ENCODE results near the gene SUPV3L1.
"Not testable (repeated sequence)": the region's sequence is repeated elsewhere in the genome, so short reads cannot be mapped to it uniquely, and the experiment has no call there.

Gene SUPV3L1

DNA sequence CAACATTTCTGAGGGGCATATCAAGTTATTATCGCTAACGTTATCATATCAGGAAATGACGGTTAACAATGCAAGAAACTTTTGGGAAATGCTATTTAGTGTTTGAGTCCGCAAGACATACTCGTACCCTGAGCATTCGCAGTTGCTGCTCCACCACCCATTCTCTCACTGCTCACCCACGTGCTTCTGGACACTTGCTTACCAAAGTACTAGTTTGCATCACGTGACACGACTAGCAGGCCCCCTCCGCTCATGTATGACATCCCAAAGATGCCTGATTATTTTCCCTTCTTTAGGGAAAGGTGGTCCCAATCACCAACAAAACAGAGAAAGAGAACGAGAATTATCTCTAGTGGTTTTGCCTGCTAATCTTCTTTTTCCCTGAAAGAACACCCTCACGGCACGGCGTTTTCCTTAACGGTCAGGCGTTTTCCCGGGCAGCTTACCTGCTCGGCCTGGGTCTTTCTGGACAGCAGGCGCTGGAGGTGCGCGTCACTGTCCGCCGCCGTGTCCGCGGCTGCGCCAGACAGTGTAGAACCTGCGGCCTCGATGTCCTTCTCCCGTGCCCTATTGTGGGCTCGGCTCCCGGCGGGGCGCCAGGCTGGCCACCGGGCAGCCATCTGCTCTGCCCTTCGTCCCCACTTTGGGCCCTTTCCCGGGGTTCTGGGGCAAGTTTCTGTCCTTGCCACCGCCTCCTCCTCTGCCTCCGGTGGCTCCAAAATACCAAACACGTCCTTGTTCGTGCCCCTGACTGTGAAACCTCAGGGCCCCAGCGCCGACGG, at the start of gene SUPV3L1:
Gene SUPV3L1, plus strand, starts transcription at position 492 of the 782 bp plus-strand sequence. Its CDS starts 58 bp downstream, at position 550.
- peak; percentile 68 to 99 (median 88) for DNase-seq

DNA sequence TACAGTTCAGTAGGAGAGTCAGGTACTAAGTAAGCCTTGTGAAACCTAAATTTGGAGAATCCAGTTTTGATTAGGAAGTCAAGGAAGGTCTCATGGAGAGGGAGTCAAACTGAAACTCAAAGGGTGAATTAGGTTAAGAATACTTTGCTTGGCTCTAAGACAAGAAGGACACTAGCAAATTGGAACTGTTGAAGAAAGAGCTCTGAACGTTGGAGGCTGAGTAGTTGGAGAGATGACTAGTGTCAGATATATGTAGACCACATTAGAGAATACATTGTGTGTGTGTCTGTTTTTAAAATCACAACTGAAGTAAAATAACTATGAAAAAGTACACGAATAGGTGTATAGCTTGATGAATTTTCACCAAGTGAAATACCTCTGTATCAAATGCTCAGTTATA, 49.8 kb upstream of the SUPV3L1 start:
- DNase-seq: no peak

DNA sequence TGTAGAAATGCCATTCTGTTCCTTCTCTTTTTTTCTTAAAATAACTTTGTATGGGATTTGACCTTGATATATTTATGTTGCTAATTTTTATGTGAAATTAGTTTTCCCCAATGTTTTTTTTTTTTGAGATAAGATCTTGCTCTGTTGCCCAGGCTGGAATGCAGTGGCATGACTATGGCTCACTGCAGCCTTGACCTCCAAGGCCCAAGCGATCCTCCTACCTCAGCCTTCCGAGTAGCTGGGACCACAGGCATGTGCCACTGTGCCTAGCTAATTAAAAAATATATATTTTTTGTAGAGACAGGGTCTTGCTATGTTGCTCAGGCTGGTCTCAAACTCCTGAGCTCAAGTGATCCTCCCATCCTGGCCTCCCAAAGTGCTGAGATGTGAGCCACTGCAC, 40.1 kb upstream of the SUPV3L1 start:
- no peak for DNase-seq

DNA sequence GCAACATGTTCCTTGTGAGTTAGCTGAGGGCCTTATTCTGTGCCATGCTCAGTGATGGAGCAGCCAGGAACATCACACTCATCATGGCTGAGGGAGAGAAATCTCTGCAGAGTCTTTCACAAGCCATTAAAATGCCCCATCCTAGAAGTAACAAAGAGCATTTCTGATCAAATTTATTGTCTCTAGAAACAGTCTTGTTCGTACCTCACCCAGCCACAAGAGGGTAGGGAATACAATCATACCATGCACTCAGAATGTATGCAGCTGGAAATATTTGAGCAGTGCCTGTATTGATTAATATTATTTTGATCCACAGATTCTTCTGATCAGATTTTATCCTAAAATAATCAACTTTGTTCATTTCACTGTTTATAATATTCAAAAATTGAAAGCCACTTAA, 38.7 kb upstream of the SUPV3L1 start:
- no peak for DNase-seq

DNA sequence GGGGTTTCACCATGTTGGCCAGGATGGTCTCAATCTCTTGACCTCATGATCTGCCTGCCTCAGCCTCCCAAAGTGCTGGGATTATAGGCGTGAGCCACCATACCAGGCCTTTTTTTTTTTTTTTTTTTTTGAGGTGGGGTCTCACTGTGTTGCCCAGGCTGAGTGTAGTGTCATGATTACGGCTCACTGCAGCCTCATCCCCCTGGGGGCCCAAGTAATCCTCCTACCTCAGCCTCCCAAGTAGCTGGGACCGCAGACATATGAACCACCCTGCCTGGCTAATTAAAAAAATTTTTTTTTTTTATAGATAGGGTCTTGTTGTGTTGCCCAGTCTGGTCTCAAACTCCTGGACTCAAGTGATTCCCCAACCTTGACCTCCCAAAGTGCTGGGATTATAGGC, 38.0 kb upstream of the SUPV3L1 start:
- not testable (repeated sequence) for DNase-seq

DNA sequence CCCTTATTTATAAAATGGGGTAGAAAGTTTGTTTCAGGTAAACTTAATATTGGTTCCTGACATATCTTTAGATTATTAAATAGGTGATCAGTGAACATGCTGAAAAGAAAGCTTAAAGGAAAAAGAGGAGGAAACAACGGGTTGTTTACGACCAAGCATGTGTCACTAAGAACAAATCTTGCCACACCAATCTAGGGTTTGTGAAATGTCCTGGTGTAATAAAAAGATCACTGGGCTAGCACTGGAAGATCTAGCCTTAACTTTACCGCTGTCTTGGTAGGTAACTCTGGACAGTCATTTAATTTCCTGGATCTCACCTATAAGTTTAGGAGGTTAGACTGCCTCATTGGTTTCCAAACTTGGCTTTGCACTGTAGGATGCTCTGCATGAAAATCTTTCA, 37.1 kb upstream of the SUPV3L1 start:
- DNase-seq: no peak

DNA sequence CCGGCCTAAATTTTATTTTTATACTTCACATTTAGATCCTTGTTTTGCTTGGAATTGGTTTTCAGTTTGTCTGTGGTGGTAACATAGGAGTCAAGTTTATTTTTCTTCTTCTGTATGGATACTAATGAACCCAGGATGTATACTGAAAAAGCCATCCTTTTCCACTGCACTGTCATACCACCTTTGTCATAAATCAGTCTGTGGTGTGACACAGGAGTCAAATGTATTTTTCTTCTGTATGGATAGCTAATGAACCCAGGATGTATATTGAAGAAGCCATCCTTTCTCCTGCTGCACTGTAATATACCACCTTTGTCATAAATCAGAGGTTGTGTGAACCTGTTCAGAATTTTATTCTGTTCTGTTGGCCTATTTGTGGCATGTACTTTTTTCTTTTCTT, 34.7 kb upstream of the SUPV3L1 start:
- DNase-seq: no peak

DNA sequence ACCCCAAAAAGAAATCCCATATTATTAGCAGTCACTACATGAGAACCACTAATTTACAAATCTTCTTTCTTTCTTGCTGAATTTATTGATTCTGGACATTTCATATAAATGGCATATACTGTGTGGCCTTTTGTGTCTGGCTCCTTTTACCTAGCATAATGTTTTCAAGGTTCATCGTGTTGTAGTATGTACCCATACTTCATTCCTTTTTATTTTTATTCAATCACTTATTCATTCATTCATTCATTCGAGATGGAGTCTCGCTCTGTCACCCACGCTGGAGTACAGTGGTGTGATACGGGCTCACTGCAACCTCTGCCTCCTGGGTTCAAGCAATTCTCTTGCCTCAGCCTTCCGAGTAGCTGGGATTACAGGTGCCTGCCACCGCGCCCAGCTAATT, 34.2 kb upstream of the SUPV3L1 start:
- DNase-seq: no peak

DNA sequence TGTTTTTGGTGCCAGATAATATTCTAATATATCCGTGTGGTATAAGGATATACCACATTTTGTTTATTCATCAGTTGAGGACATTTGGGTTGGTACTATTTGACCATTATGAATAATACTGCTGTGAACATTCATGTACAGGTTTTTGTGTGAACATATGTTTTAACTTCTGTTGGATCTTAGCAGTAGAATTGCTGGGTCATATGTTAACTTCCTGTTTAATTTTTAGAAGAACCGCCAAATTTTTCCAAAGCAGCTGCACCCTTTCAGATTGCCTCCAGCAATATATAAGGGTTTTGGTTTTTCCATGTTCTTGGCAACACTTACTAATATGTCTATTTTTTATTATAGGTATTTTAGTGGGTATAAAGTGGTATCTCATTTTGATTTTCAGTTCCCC, 33.3 kb upstream of the SUPV3L1 start:
- DNase-seq: no peak

DNA sequence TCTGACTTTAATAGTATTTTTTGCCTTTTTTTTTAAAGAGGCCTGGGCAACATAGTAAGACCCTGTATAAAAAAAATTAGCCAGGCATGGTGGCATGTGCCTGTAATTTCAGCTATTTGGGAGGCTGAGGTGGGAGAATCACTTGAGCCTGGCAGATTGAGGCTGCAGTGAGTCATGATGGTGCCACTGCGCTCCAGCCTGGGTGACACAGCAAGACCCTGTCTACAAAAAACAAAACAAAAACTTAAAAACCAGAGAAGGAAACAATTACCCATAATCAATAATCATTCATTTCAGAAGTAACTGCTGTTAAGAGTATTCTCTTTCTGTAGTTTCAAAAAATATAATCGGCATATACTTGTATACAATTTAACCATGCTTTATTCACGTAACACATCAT, 28.1 kb upstream of the SUPV3L1 start:
- no peak for DNase-seq

DNA sequence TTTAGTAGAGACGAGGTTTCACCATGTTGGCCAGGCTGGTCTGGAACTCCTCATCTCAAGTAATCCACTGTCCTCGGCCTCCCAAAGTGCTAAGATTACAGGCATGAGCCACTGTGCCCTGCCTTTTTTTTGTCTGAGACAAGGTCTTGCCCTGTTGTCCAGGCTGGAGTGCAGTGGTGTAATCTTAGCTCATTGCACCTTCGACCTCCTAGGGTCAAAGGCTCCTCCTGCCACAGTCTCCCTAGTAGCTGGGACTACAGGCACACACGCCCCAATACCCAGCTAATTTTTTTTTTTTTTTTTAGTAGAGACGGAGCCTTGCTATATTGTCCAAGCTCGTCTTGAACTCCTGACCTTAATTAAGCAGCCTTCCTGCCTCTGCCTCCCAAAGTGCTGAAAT, 26.8 kb upstream of the SUPV3L1 start:
- no peak for DNase-seq

DNA sequence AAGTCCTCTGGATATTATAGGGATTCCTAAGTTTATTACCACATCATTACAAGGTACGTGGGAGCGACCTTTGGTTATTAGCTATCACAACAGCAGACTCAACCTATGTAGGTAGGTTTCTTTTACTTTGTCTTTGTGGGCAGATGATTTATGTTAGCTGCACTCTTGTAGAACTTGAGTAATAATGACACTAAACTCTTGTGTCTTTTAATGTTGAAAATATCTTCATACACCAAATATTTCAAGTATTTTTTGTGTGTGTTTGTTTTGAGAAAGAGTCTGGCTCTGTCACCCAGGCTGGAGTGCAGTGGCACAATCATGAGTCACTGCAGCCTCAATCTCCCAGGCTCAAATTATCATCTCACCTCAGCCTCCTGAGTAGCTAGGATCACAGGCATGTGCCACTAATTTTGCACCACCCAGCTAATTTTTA, 19.2 kb upstream of the SUPV3L1 start:
- no peak for DNase-seq

DNA sequence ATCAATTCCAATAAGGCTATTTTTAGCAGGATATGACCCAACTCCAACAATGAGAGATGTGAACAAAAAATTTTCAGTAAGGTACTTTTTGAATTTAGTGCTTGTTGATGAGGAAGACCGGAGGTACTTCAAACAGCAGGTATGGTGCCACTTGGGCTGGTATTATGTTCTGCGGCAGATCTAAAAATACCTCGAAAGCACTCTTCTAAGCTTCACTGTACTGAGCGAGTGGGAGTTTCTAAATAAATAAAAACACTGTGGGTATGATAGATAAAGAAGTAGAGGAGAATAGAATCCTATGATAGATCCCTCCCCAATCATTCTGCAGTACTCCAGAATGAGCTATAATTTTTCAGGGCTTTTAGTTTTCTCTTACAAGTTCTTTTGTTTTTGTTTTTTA, 11.5 kb upstream of the SUPV3L1 start:
- DNase-seq: no peak

DNA sequence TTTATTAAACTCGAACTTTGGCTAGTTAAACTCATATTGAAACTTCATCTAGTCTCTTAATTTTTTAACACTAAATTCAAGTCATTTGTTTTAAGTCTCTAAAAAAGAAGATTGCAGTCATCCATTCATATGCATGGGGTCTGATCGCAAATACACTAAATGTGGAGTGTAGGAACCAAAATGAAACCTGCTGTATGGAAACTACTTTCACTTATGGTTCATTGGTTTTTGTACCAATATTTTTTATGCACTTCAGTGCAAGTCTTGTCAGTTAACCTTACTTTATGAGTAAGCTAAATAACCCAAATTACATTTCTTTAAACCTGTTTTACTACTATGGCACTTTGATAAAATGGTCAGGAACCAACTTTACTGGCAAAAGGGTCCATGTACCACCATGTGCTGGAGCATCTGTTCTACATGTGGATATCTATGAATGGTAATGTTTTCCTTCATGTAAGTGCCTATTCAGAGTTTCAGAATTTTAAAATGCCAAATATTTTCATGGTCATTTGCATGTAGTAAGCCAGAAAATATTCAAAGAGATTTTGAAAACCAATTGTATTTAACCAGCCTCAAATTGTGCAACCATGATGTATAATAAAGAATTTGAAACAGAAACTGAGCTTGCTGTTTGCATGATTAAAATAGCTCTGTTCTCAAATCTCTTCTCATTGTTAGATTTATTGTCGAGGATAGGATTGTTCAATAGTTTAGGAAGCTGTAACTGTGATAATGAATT, 7.6 kb upstream of the SUPV3L1 start:
- no peak for DNase-seq

DNA sequence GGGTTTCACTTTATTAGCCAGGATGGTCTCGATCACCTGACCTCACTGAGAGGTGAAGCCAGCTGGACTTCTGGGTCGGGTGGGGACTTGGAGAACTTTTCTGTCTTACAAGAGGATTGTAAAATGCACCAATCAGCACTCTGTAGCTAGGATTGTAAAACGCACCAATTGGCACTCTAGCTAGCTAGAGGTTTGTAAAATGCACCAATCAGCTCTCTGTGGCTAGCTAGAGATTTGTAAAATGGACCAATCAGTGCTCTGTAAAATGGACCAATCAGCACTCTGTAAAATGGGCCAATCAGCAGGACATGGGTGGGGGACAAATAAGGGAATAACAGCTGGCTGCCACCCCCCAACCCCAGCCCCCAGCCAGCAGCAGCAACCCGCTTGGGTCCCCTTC, 4.7 kb upstream of the SUPV3L1 start:
- not testable (repeated sequence) for DNase-seq

DNA sequence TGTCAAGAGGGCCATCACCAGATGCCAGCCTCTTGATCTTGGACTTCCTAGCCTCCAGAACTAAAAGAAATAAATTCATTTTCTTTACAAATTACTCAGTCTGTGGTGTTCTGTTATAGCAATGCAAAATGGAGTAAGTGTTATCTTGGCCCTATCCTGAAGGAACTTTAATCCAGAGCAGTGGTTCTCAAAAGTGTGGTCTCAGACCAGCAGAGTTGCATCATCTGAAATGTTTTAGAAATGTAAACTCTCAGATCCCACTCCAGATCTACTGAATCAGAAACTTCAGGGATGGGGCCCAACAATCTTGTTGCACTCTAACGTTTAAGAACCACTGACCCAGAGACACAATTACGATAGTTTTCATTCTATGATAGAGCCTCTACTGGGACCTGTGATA, 3.2 kb upstream of the SUPV3L1 start:
- DNase-seq: no peak

DNA sequence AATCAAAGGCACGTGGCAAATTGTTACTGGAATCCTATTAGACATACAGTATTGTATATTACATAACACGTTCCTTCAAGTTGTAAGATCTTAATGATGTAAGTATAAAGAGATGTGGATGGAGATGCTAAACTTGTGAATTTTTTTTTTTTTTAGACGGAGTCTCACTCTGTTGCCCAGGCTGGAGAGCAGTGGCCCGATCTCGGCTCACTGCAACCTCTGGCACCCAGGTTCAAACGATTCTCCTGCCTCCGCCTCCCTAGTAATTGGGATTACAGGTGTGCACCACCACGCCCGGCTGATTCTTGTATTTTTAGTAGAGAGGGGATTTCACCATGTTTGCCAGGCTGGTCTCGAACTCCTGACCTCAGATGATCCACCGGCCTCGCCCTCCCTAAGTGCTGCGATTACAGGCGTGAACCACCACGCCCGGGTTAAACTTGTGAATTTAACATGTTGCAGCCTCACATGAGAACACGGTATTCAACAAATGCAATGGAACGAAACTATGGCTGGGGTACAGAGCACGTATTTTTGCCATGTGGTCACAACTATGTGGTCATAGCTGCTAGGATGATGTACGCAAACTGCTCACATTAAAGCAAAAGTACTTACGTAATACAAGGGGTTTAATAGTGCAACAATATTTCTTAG, 818 bp upstream of the SUPV3L1 start:
- DNase-seq: peak in 2 of 51 donors; percentile 1 to 37

DNA sequence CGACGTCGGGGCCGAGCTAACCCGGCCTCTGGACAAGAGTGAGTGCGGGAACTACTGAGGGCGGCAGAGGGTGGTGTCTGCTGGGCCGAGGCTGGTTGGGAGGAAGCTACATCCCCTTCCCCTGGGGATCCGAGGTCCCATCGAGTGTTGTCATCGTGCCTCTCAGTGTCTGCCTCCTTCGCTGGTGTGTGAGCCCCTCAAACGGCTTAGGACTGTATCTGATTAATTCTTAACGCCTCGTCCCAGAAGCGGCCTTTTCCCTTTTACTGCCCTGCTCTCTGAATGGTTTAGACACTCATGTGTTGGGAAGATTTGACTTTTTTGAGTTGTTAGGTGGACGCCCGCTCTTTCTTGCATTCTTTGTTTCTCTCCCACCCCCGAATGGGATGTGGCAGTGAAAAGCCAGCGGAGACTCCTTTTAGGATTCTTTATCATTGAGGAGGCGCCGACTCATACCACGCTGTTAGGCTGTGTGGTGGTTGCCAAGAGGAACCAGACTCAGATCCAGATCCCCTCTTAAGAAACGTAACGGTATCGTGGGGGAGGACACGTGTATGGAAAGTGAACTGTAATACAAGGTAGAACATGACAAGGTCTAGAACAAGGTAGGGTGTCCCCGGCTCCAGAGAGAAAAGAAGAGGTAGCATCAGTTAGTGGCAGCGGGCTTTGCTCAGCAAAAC, 631 bp downstream of the SUPV3L1 start:
- DNase-seq: peak in 5 of 51 donors; percentile 6 to 37 (median 24)

DNA sequence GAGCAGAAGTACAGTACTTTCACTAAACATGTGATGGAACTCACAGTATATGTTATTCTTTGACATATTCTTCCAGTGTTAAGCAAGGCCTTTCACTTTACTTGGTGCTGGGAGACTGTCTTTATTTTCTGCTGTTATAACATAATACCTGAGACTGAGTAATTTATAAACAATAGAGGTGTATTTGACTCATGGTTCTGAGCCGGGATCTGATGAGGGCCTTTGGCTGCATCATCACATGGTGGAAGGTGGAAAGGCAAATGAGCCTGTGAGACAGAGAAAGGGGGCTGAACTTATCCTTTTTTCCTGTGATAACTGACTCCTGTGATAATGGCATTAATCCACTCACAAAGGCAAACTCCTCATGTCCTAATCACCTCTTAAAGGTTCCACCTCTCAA, 1.4 kb downstream of the SUPV3L1 start:
- DNase-seq: no peak

DNA sequence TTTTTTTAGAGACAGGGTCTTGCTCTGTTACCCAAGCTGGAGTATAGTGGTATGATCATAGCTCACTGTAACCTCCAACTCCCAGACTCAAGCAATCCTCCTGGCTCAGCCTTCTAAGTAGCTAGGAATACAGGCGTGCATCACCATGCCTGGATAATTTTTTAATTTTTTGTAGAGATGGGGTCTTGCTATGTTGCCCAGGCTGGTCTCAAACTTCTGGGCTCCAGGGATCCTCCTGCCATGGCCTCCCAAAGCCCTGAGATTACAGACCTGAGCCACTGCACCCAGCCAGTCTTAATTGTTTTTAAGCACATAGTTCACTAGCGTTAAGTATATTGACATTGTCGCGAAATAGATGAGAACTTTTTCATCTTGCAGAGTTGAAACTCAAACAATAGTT, 2.0 kb downstream of the SUPV3L1 start:
- no peak for DNase-seq

DNA sequence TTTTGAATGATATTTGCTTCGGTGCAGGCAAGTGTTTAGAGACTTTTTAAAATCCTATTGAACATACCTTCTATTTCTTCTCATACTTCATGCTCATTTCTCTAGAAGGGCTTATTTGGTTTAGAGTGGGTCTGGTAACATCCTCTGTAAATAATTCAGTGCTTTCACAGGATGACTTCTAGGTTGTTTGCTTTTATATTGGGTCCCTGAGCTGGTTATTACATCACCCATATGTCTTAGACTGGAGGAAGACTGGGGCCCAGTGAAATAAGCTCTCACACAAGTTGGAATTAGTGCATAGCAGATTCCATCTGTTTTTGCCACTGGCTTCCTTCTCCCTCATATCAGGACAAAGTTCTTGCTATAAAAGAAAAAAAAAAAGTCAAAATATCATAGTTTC, 6.5 kb downstream of the SUPV3L1 start:
- DNase-seq: no peak

DNA sequence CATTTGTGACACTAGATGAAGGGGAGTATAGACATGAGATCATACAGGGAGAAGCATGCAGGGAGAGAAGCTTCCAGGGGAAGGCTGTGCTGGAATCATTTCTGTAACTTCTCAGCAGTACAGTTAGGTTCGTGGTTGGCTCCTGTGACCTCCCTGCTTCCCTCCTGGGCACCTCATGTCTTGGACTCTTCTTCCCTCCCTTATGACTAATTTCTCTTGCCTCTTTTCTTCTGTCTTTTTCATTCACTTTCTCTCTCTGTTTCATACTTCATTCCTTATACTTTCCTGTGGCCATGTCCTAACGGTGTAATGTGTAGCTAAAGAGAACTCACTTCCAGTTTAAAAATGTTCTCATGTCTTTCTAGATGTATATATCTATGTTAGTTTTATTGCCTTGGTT, 21.0 kb downstream of the SUPV3L1 start:
- no peak for DNase-seq
